Measurements from ENCODE around the gene GATM. TPM values are rescaled to one million over a fixed set of nuclear protein-coding genes. Genes with fewer than 3 reads are reported as not detected.

The GATM gene
- total and polyA plus RNA-seq, 7 donors = 10.2 to 51.4 (median 38.4) TPM

- no peak overlapping the region for H3K4me3 ChIP-seq
- TF ChIP-seq POLR2AphosphoS5 (IDR thresholded peaks at IDR 0.05) = no peak
- no peak for TF ChIP-seq EP300 (IDR thresholded peaks at IDR 0.05)
- no peak for TF ChIP-seq POLR2A (IDR thresholded peaks at IDR 0.05)
- TF ChIP-seq, protein P1, sequence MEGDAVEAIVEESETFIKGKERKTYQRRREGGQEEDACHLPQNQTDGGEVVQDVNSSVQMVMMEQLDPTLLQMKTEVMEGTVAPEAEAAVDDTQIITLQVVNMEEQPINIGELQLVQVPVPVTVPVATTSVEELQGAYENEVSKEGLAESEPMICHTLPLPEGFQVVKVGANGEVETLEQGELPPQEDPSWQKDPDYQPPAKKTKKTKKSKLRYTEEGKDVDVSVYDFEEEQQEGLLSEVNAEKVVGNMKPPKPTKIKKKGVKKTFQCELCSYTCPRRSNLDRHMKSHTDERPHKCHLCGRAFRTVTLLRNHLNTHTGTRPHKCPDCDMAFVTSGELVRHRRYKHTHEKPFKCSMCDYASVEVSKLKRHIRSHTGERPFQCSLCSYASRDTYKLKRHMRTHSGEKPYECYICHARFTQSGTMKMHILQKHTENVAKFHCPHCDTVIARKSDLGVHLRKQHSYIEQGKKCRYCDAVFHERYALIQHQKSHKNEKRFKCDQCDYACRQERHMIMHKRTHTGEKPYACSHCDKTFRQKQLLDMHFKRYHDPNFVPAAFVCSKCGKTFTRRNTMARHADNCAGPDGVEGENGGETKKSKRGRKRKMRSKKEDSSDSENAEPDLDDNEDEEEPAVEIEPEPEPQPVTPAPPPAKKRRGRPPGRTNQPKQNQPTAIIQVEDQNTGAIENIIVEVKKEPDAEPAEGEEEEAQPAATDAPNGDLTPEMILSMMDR (IDR thresholded peaks at IDR 0.05) = no peak
- H3K4me1 ChIP-seq = peaks cover 0 to 8% (median 2%) of the 10 kb centered on the region in 4 donors
- 56 to 81% methylated on average over 7 of the region's 7 CpGs for WGBS, 2 donors
- no peak overlapping the region for H3K27ac ChIP-seq
- no peaks in the 10 kb centered on the region for H3K36me3 ChIP-seq
- no peaks in the 10 kb centered on the region for H3K9me3 ChIP-seq
- DNase-seq = no peak
- H3K27me3 ChIP-seq = no peaks in the 10 kb centered on the region
- intact Hi-C loops (cut with DNase I) = no loop called here
Observed at GRCh38 chr15:45391746-45392583, 13.6 kb upstream of the GATM start.

- no peak for DNase-seq
- no peaks in the 10 kb centered on the region for H3K27me3 ChIP-seq
- no peaks in the 10 kb centered on the region for H3K9me3 ChIP-seq
- peaks cover 0 to 18% (median 5%) of the 10 kb centered on the region in 4 donors for H3K4me1 ChIP-seq
- intact Hi-C loops (cut with DNase I) = no loop called here
- H3K4me3 ChIP-seq = no peak overlapping the region
- no peak overlapping the region for H3K27ac ChIP-seq
- TF ChIP-seq, protein P1 (IDR thresholded peaks at IDR 0.05) = no peak
- TF ChIP-seq POLR2AphosphoS5 (IDR thresholded peaks at IDR 0.05) (no peak), EP300 (IDR thresholded peaks at IDR 0.05) (no peak), POLR2A (IDR thresholded peaks at IDR 0.05) (no peak)
- no peaks in the 10 kb centered on the region for H3K36me3 ChIP-seq
Observed at GRCh38 chr15:45389351-45389750, 11.0 kb upstream of the GATM start.

DNA sequence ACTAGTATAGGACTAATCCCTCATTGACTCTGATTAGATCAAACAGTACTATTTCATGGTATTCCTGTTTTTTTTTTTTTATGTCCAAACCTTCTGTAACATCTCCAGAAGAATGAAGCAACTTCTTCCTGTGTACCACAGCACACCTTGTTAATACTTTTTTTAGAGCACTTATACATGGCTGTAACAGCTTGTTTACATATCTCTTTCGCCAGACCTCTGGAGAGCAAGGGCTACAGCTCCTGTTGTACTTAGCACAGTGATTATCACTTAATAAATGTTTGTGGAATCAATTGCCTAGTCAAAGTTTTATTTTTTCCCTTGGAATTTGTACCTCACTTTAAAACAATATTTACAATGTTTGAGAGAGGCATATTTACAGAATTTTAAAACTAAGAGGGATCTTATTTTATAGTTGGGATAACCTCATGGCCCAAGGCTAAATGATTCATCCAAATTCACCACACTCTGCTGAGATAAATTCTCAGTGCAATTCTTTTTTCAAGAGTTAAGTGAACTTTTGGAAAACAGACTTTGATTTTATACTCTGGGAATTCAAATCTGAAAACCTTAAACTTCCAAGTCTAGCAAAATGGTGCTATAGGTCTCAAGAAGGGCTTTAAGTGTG, 9.2 kb upstream of the GATM start:
- DNase-seq = no peak
- peaks cover 0 to 18% (median 5%) of the 10 kb centered on the region in 4 donors for H3K4me1 ChIP-seq
- H3K27me3 ChIP-seq = no peaks in the 10 kb centered on the region
- H3K27ac ChIP-seq = peak overlapping the region in 2 of 4 donors; percentile 12 to 19
- intact Hi-C loops (cut with DNase I) = no loop called here
- no peak overlapping the region for H3K4me3 ChIP-seq
- WGBS, 2 donors = 22 to 60% methylated on average over 1 of the region's 1 CpG
- TF ChIP-seq, protein P1 (IDR thresholded peaks at IDR 0.05) = no peak
- TF ChIP-seq POLR2AphosphoS5 (IDR thresholded peaks at IDR 0.05) = no peak
- no peak for TF ChIP-seq EP300 (IDR thresholded peaks at IDR 0.05)
- no peak for TF ChIP-seq POLR2A (IDR thresholded peaks at IDR 0.05)
- no peaks in the 10 kb centered on the region for H3K36me3 ChIP-seq
- no peaks in the 10 kb centered on the region for H3K9me3 ChIP-seq

GRCh38 chr15:45386974-45387373, 8.6 kb upstream of the GATM start:
- intact Hi-C loops (cut with DNase I) = no loop called here
- Histone ChIP-seq H3K4me3 (no peak overlapping the region), H3K4me1 (peaks cover 0 to 18% (median 5%) of the 10 kb centered on the region in 4 donors), H3K9me3 (no peaks in the 10 kb centered on the region), H3K36me3 (no peaks in the 10 kb centered on the region), H3K27ac (peak overlapping the region in 2 of 4 donors; percentile 12 to 19), H3K27me3 (no peaks in the 10 kb centered on the region)
- WGBS, 2 donors = 84 to 86% methylated on average over 1 of the region's 1 CpG
- TF ChIP-seq, protein P1 (IDR thresholded peaks at IDR 0.05) = no peak
- TF ChIP-seq POLR2A (IDR thresholded peaks at IDR 0.05) = no peak
- no peak for TF ChIP-seq EP300 (IDR thresholded peaks at IDR 0.05)
- TF ChIP-seq POLR2AphosphoS5 (IDR thresholded peaks at IDR 0.05) = no peak
- no peak for DNase-seq
